ENCODE measurements around the gene SPHK1. TPM values are rescaled to one million over a fixed set of nuclear protein-coding genes. Genes with fewer than 3 reads are reported as not detected.

The SPHK1 gene
- total RNA-seq, result 10 to 100 TPM; 14.7 to 29.2 (median 18.9) TPM

GRCh38 chr17:76384222-76384986 lies at the start of gene SPHK1:
Gene SPHK1, plus strand, starts transcription at chr17:76384609. Its CDS starts 1,036 bp downstream, at chr17:76385645.
- peak; percentile 88 for ATAC-seq
- Histone ChIP-seq H3K27me3 (peaks cover 57% of the 10 kb centered on the region), H3K36me3 (no peaks in the 10 kb centered on the region), H3K4me1 (peaks cover 0 to 64% (median 18%) of the 10 kb centered on the region in 3 donors), H3K27ac (peak within 1 kb of the TSS in 3 of 4 donors; percentile 81 to 87 (median 83)), H3K4me3 (peak within 1 kb of the TSS; percentile 47 to 71), H3K9me3 (no peaks in the 10 kb centered on the region)
- TF ChIP-seq POLR2AphosphoS5 (IDR thresholded peaks at IDR 0.05) (peak; percentile 35), CTCF (IDR thresholded peaks at IDR 0.05) (peak in 1 of 4 experiments; percentile 1), POLR2A (IDR thresholded peaks at IDR 0.05) (peak; percentile 25 to 63), EP300 (IDR thresholded peaks at IDR 0.05) (no peak)
- no CpG with 5 or more reads among the region's 118 CpGs for WGBS, 2 donors (ENCODE audit: low coverage in 1 of 2)

- peaks cover 0 to 18% of the 10 kb centered on the region in 2 donors for H3K36me3 ChIP-seq
- no peak overlapping the region for H3K4me3 ChIP-seq
- H3K4me1 ChIP-seq, result peaks cover 0 to 22% (median 3%) of the 10 kb centered on the region in 3 donors
- H3K27me3 ChIP-seq, result no peaks in the 10 kb centered on the region
- 93 to 100% methylated on average over 3 to 5 of the region's 9 CpGs for WGBS, 2 donors (ENCODE audit: low coverage in 1 of 2)
- ATAC-seq, result no peak
- TF ChIP-seq EP300 (IDR thresholded peaks at IDR 0.05), result no peak
- no peak for TF ChIP-seq POLR2A (IDR thresholded peaks at IDR 0.05)
- no peak for TF ChIP-seq POLR2AphosphoS5 (IDR thresholded peaks at IDR 0.05)
- TF ChIP-seq CTCF (IDR thresholded peaks at IDR 0.05), result no peak
- no peaks in the 10 kb centered on the region for H3K9me3 ChIP-seq
- H3K27ac ChIP-seq, result no peak overlapping the region
These were observed 48.6 kb upstream of the SPHK1 start for GRCh38 chr17:76335716-76336381.

- WGBS, 2 donors (ENCODE audit: low coverage in 1 of 2), result 82 to 85% methylated on average over 4 to 5 of the region's 7 CpGs
- no peaks in the 10 kb centered on the region for H3K27me3 ChIP-seq
- TF ChIP-seq CTCF (IDR thresholded peaks at IDR 0.05) (no peak), EP300 (IDR thresholded peaks at IDR 0.05) (no peak), POLR2AphosphoS5 (IDR thresholded peaks at IDR 0.05) (no peak), POLR2A (IDR thresholded peaks at IDR 0.05) (no peak)
- no peak overlapping the region for H3K27ac ChIP-seq
- no peaks in the 10 kb centered on the region for H3K9me3 ChIP-seq
- no peak for ATAC-seq
- peaks cover 0 to 22% (median 3%) of the 10 kb centered on the region in 3 donors for H3K4me1 ChIP-seq
- H3K4me3 ChIP-seq, result no peak overlapping the region
- H3K36me3 ChIP-seq, result peaks cover 0 to 15% of the 10 kb centered on the region in 2 donors
These were observed 47.5 kb upstream of the SPHK1 start for GRCh38 chr17:76336756-76337412.

- Histone ChIP-seq H3K9me3 (no peaks in the 10 kb centered on the region), H3K36me3 (peaks cover 0 to 15% of the 10 kb centered on the region in 2 donors), H3K27me3 (no peaks in the 10 kb centered on the region), H3K4me3 (no peak overlapping the region), H3K27ac (no peak overlapping the region), H3K4me1 (peaks cover 0 to 22% (median 3%) of the 10 kb centered on the region in 3 donors)
- WGBS, 2 donors (ENCODE audit: low coverage in 1 of 2), result 64 to 92% methylated on average over 2 to 5 of the region's 6 CpGs
- ATAC-seq, result no peak
- TF ChIP-seq EP300 (IDR thresholded peaks at IDR 0.05), result no peak
- TF ChIP-seq POLR2AphosphoS5 (IDR thresholded peaks at IDR 0.05), result no peak
- TF ChIP-seq POLR2A (IDR thresholded peaks at IDR 0.05), result no peak
- TF ChIP-seq CTCF (IDR thresholded peaks at IDR 0.05), result no peak
These were observed 47.0 kb upstream of the SPHK1 start for GRCh38 chr17:76337413-76337777.
